GM20431 (cell line): ENCODE results near the gene ATRIP.

ENCODE experiments used
- in situ Hi-C: fragments of 300-500 bp; cut with MseI, MboI; formaldehyde crosslinking; loops from one replicate; pipeline ENCODE4 v1.15.0; 2020; ENCODE audit warnings: low sequenced_read_pairs; ENCODE audit not compliant: unreplicated experiment

Gene ATRIP

GRCh38 chr3:48409291-48410201, 37.0 kb upstream of the ATRIP start:
- in situ Hi-C loops: no loop called here

- in situ Hi-C loops: no loop called here
Observed at GRCh38 chr3:48410205-48411040, 36.1 kb upstream of the ATRIP start.

GRCh38 chr3:48411041-48411588, 35.4 kb upstream of the ATRIP start:
- in situ Hi-C loops: no loop called here

- in situ Hi-C loops: no loop called here
Observed at GRCh38 chr3:48411606-48412374, 34.7 kb upstream of the ATRIP start.

- in situ Hi-C loops: no loop called here
Observed at GRCh38 chr3:48412375-48413001, 34.0 kb upstream of the ATRIP start.

- in situ Hi-C loops: no loop called here
Observed at GRCh38 chr3:48413086-48413485, 33.5 kb upstream of the ATRIP start.

- in situ Hi-C loops: no loop called here
Observed at GRCh38 chr3:48413611-48414010, 32.9 kb upstream of the ATRIP start.

- in situ Hi-C loops: no loop called here
Observed at GRCh38 chr3:48414376-48415250, 31.9 kb upstream of the ATRIP start.

- in situ Hi-C loops: no loop called here
Observed at GRCh38 chr3:48415251-48415953, 31.1 kb upstream of the ATRIP start.

- in situ Hi-C loops: no loop called here
Observed at GRCh38 chr3:48416091-48416505, 30.4 kb upstream of the ATRIP start.

GRCh38 chr3:48416546-48416945, 30.0 kb upstream of the ATRIP start:
- in situ Hi-C loops: no loop called here

GRCh38 chr3:48417529-48418108, 28.9 kb upstream of the ATRIP start:
- in situ Hi-C loops: no loop called here

GRCh38 chr3:48418140-48418539, 28.4 kb upstream of the ATRIP start:
- in situ Hi-C loops: no loop called here

- in situ Hi-C loops: no loop called here
Observed at GRCh38 chr3:48418651-48419050, 27.9 kb upstream of the ATRIP start.

GRCh38 chr3:48419149-48419548, 27.4 kb upstream of the ATRIP start:
- in situ Hi-C loops: no loop called here

- in situ Hi-C loops: no loop called here
Observed at GRCh38 chr3:48419597-48419996, 26.9 kb upstream of the ATRIP start.

GRCh38 chr3:48420561-48420960, 26.0 kb upstream of the ATRIP start:
- in situ Hi-C loops: no loop called here

GRCh38 chr3:48422272-48422671, 24.3 kb upstream of the ATRIP start:
- in situ Hi-C loops: no loop called here
